Body of pancreas (tissue), 4 donors: ENCODE results near the gene TSNAX. TPM values are rescaled to one million over a fixed set of nuclear protein-coding genes. Genes with fewer than 3 reads are reported as not detected.

Source experiments
- ATAC-seq: fragments of 150-250 bp; one replicate; pipeline ENCODE4 v1.9.1; 2016
- DNase-seq, 4 donors: peaks; one replicate each; pipeline ENCODE4 v3.0.0-alpha.2; 2019
- H3K27ac ChIP-seq, 4 donors: fragments of 200-600 bp; sonication (generic); 1 replicate in 3 of 4; 2 replicates in 1 of 4; pipeline versions ENCODE4 v1.5.1 to v1.6.1; 2016 to 2019; ENCODE audit warnings: mild to moderate bottlenecking in 1 of 4, mixed read lengths in 1 of 4, moderate library complexity in 1 of 4
- H3K27me3 ChIP-seq, 2 donors: fragments of 200-600 bp; sonication (generic); one replicate each; pipeline ENCODE4 v1.6.0; 2016; ENCODE audit warnings: mild to moderate bottlenecking in 1 of 2
- H3K36me3 ChIP-seq, 2 donors: fragments of 200-600 bp; sonication (generic); replicated peaks in 1 of 2; 2 replicates each; pipeline ENCODE4 v1.5.1; 2016; ENCODE audit warnings: low read depth in 2 of 2; ENCODE audit not compliant: insufficient read depth in 1 of 2
- H3K4me1 ChIP-seq: fragments of 200-600 bp; sonication (generic); one replicate; pipeline ENCODE4 v1.6.0; 2016
- H3K4me3 ChIP-seq, 2 donors: fragments of 200-600 bp; sonication (generic); 1 replicate in 1 of 2; 2 replicates in 1 of 2; pipeline ENCODE4 v1.5.1; 2016 to 2019
- H3K9me3 ChIP-seq, 3 donors: fragments of 200-600 bp; sonication (generic); 1 replicate in 2 of 3; 2 replicates in 1 of 3; pipeline ENCODE4 v1.5.1; 2016
- CTCF ChIP-seq, 7 experiments: fragments of 450-650 bp in 4 of 7; fragments of 200-600 bp in 3 of 7; sonication (generic) in 3 of 7; IDR thresholded peaks; one replicate each; pipeline ENCODE4 v1.5.1; 2016 to 2019; ENCODE audit warnings: antibody characterized with exemption in 7 of 7
- POLR2A ChIP-seq, 3 donors: fragments of 450-650 bp; IDR thresholded peaks; one replicate each; pipeline ENCODE4 v1.6.1; 2016; ENCODE audit warnings: antibody characterized with exemption in 3 of 3, mild to moderate bottlenecking in 2 of 3
- WGBS, 2 donors: methylation state at CpG; one replicate each; pipeline ENCODE4 v1.1.5; 2017; 5-methylcytosine and 5-hydroxymethylcytosine counted together
- intact Hi-C: fragments of 100-400 bp; cut with DNase I; formaldehyde crosslinking; loops from one replicate; pipeline ENCODE4 v1.15.1; 2023
- total RNA-seq, 2 donors: library from RNA; depleted of rRNA; stranded (reverse); fragments of >200 nt; gene quantifications; one replicate each; pipeline ENCODE4 v1.1.0, GENCODE V29; 2016

Gene TSNAX
- total RNA-seq, 2 donors from 2014 or later = 4.0 to 11.9 TPM

- DNase-seq = peak in 2 of 4 donors; percentile 19 to 32
- TF ChIP-seq CTCF (IDR thresholded peaks at IDR 0.05) (no peak), POLR2A (IDR thresholded peaks at IDR 0.05) (no peak)
- Histone ChIP-seq H3K4me3 (no peak overlapping the region), H3K36me3 (no peaks in the 10 kb centered on the region), H3K27ac (no peak overlapping the region), H3K9me3 (no peaks in the 10 kb centered on the region), H3K4me1 (no peaks in the 10 kb centered on the region), H3K27me3 (no peaks in the 10 kb centered on the region)
- 75 to 81% methylated on average over 10 of the region's 10 CpGs for WGBS, 2 donors
- ATAC-seq = no peak
- intact Hi-C loops = no loop called here
Measured at GRCh38 chr1:231612393-231613089, 84.1 kb downstream of the TSNAX start.

GRCh38 chr1:231613419-231614349 lies 85.2 kb downstream of the TSNAX start:
- Histone ChIP-seq H3K27ac (no peak overlapping the region), H3K4me1 (no peaks in the 10 kb centered on the region), H3K9me3 (no peaks in the 10 kb centered on the region), H3K36me3 (no peaks in the 10 kb centered on the region), H3K27me3 (no peaks in the 10 kb centered on the region), H3K4me3 (no peak overlapping the region)
- intact Hi-C loops = no loop called here
- ATAC-seq (no peak), DNase-seq (no peak)
- 45 to 46% methylated on average over 6 to 7 of the region's 7 CpGs for WGBS, 2 donors
- TF ChIP-seq POLR2A (IDR thresholded peaks at IDR 0.05) (no peak), CTCF (IDR thresholded peaks at IDR 0.05) (no peak)

Other genes with a start within 250 kb of the TSNAX start
- gene EXOC8, start 190.8 kb upstream of the TSNAX start, total RNA-seq = 10 to 100 TPM; 10.6 to 12.9 TPM
- 10 to 100 TPM; 10.9 to 11.2 TPM for gene SPRTN, start 190.4 kb upstream of the TSNAX start, total RNA-seq
- gene EGLN1, start 106.4 kb upstream of the TSNAX start, total RNA-seq = 10 to 100 TPM; 37.6 to 42.2 TPM
- 1 to 10 TPM; 2.3 to 7.0 TPM for gene DISC1, start 98.1 kb downstream of the TSNAX start, total RNA-seq